GM12891 (cell line): ENCODE measurements around the gene GUCY1B1.

Source experiments
- PAX5 ChIP-seq: IDR thresholded peaks from 2 replicates; pipeline ENCODE4 v1.6.1; 2011; ENCODE audit warnings: low read length, moderate library complexity, mild to moderate bottlenecking; ENCODE audit not compliant: insufficient read depth, severe bottlenecking
- POLR2A ChIP-seq: IDR thresholded peaks from 2 replicates; pipeline ENCODE4 v1.6.1; 2011; ENCODE audit warnings: low read depth, low read length, control low read depth
- POLR2AphosphoS5 ChIP-seq: IDR thresholded peaks from 2 replicates; pipeline ENCODE4 v1.6.1; 2011; ENCODE audit warnings: low read depth, low read length, control low read depth
- SPI1 ChIP-seq: IDR thresholded peaks from 2 replicates; pipeline ENCODE4 v1.6.1; 2011; ENCODE audit warnings: low read depth, low read length, control low read depth
- TAF1 ChIP-seq: IDR thresholded peaks from 2 replicates; pipeline ENCODE4 v1.6.1; 2011; ENCODE audit warnings: low read depth, low read length, control low read depth

GRCh38 chr4:155713911-155714310 lies 44.9 kb upstream of the GUCY1B1 start:
- TF ChIP-seq TAF1 (no peak), POLR2A (no peak), POLR2AphosphoS5 (no peak), SPI1 (no peak), PAX5 (no peak)
